Renal pelvis (tissue), 12 donors: ENCODE results near the gene DSE. TPM values are rescaled to one million over a fixed set of nuclear protein-coding genes. Genes with fewer than 3 reads are reported as not detected.
"Not testable (repeated sequence)": the region's sequence is repeated elsewhere in the genome, so short reads cannot be mapped to it uniquely, and the experiment has no call there.

Experiments used
- DNase-seq: peaks from one replicate; pipeline ENCODE4 v3.0.0-alpha.2; 2013
- long read RNA-seq, 16 experiments: transcript quantifications; one replicate each; lab custom pipeline, GENCODE V29; 2026
- polyA plus RNA-seq, 3 donors: library from polyadenylated mRNA; unstranded; fragments of 120-200 nt; gene quantifications; one replicate each; pipeline ENCODE4 v1.2.1, GENCODE V29; 2013; ENCODE audit not compliant: insufficient read length in 3 of 3

Gene DSE
- 10 to 100 TPM; 37.3 to 40.9 (median 38.7) TPM for polyA plus RNA-seq
- long read RNA-seq, donor 1, full-length matches to known transcripts = 4 of 4 reads
- long read RNA-seq, donor 1, partial matches to known transcripts = 0 of 4 reads
- long read RNA-seq, donor 1, other reads (novel, unspliced or antisense) = 0 of 4 reads
- long read RNA-seq, donor 2, full-length matches to known transcripts = 3 of 3 reads
- long read RNA-seq, donor 2, partial matches to known transcripts = 0 of 3 reads
- long read RNA-seq, donor 2, other reads (novel, unspliced or antisense) = 0 of 3 reads
- long read RNA-seq, donor 3, full-length matches to known transcripts = 3 of 3 reads
- long read RNA-seq, donor 3, partial matches to known transcripts = 0 of 3 reads
- long read RNA-seq, donor 3, other reads (novel, unspliced or antisense) = 0 of 3 reads
- long read RNA-seq, donor 4, full-length matches to known transcripts = 4 of 10 reads
- long read RNA-seq, donor 4, partial matches to known transcripts = 6 of 10 reads
- long read RNA-seq, donor 4, other reads (novel, unspliced or antisense) = 0 of 10 reads
- long read RNA-seq, donor 5, full-length matches to known transcripts = 2 of 2 reads
- long read RNA-seq, donor 5, partial matches to known transcripts = 0 of 2 reads
- long read RNA-seq, donor 5, other reads (novel, unspliced or antisense) = 0 of 2 reads
- long read RNA-seq, donor 6, full-length matches to known transcripts = 4 of 4 reads
- long read RNA-seq, donor 6, partial matches to known transcripts = 0 of 4 reads
- long read RNA-seq, donor 6, other reads (novel, unspliced or antisense) = 0 of 4 reads
- long read RNA-seq, donor 7, full-length matches to known transcripts = 7 of 7 reads
- long read RNA-seq, donor 7, partial matches to known transcripts = 0 of 7 reads
- long read RNA-seq, donor 7, other reads (novel, unspliced or antisense) = 0 of 7 reads
- long read RNA-seq, donor 8, full-length matches to known transcripts = 5 of 5 reads
- long read RNA-seq, donor 8, partial matches to known transcripts = 0 of 5 reads
- long read RNA-seq, donor 8, other reads (novel, unspliced or antisense) = 0 of 5 reads
- long read RNA-seq, donor 9, full-length matches to known transcripts = 9 of 17 reads
- long read RNA-seq, donor 9, partial matches to known transcripts = 8 of 17 reads
- long read RNA-seq, donor 9, other reads (novel, unspliced or antisense) = 0 of 17 reads
- long read RNA-seq, donor 10, full-length matches to known transcripts = 5 of 12 reads
- long read RNA-seq, donor 10, partial matches to known transcripts = 7 of 12 reads
- long read RNA-seq, donor 10, other reads (novel, unspliced or antisense) = 0 of 12 reads
- long read RNA-seq, donor 11, full-length matches to known transcripts = 3 of 10 reads
- long read RNA-seq, donor 11, partial matches to known transcripts = 7 of 10 reads
- long read RNA-seq, donor 11, other reads (novel, unspliced or antisense) = 0 of 10 reads
- long read RNA-seq, donor 12, full-length matches to known transcripts = 5 of 11 reads
- long read RNA-seq, donor 12, partial matches to known transcripts = 6 of 11 reads
- long read RNA-seq, donor 12, other reads (novel, unspliced or antisense) = 0 of 11 reads
- long read RNA-seq, donor 13, partial matches to known transcripts = 8 of 8 reads
- long read RNA-seq, donor 13, other reads (novel, unspliced or antisense) = 0 of 8 reads
- long read RNA-seq, donor 14, full-length matches to known transcripts = 8 of 26 reads
- long read RNA-seq, donor 14, partial matches to known transcripts = 18 of 26 reads
- long read RNA-seq, donor 14, other reads (novel, unspliced or antisense) = 0 of 26 reads
- long read RNA-seq, donor 15, full-length matches to known transcripts = 6 of 11 reads
- long read RNA-seq, donor 15, partial matches to known transcripts = 5 of 11 reads
- long read RNA-seq, donor 15, other reads (novel, unspliced or antisense) = 0 of 11 reads
- long read RNA-seq, donor 16, full-length matches to known transcripts = 6 of 6 reads
- long read RNA-seq, donor 16, partial matches to known transcripts = 0 of 6 reads
- long read RNA-seq, donor 16, other reads (novel, unspliced or antisense) = 0 of 6 reads

DNA sequence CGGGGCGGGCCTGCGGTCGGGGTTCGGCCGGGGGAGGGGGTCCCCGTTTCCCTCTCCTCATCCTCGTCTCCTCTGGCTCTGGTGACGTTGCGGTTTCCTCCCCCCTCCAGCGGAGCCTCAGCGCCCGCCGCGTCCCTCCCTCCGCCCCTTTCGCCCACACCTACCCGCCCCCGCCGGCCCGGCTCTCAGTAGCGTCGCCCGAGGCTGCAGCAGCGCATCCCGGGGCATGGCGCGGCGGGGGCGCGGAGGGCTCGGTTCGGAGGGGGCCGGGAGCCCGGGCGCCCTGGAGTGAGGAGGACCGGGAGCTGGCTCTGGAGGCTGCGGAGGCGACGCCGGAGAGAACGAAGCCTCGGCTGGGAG is at the start of gene DSE:
Gene DSE, plus strand, starts transcription at position 188 of the 360 bp plus-strand sequence. CDS start 28,304 bp downstream, outside the sequence.
- DNase-seq = peak; percentile 83

DNA sequence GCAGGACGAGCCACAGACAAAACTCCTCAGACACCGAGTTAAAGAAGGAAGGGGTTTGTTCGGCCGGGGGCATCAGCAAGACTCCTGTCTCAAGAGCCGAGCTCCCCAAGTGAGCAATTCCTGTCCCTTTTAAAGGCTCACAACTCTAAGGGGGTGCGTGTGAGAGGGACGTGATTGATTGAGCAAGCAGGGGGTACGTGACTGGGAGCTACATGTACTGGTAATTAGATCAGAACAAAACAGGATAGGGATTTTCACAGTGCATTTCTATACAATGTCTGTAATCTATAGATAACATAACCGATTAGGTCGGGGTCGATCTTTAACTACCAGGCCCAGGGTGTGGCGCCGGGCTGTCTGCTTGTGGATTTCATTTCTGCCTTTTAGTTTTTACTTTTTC is 48.8 kb upstream of the DSE start:
- not testable (repeated sequence) for DNase-seq

DNA sequence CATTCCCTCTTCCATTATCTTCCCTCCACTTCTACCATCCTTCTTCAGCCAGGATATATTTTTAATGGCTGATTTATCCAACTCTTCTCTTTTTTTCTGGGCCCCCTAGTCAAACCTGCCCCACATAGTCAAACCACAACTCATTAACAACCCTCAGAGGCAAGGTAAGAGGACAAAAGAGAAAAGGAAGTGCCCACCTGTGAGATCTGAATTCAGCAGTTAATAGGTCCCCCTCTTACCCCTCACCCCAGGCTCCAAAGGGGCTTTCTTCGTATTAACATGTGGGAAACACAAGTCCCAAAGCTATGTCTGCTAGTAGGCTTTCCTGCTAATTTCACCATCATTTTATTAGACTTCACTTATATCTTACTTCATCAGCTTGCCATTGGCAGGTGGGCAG is 46.9 kb upstream of the DSE start:
- DNase-seq = no peak

DNA sequence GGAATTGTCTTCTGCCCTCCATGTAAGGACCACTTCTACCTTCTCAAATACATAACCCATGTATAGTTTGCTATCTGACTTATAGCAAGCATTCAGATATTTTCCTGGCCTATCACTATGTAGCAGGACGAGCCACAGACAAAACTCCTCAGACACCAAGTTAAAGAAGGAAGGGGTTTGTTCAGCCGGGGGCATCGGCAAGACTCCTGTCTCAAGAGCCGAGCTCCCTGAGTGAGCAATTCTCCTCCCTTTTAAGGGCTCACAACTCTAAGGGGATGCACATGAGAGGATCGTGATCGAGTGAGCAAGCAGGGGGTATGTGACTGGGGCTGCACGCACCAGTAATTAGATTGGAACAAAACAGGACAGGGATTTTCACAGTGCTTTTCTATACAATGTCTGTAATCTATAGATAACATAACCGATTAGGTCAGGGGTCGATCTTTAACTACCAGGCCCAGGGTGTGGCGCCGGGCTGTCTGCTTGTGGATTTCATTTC is 45.1 kb upstream of the DSE start:
- not testable (repeated sequence) for DNase-seq

DNA sequence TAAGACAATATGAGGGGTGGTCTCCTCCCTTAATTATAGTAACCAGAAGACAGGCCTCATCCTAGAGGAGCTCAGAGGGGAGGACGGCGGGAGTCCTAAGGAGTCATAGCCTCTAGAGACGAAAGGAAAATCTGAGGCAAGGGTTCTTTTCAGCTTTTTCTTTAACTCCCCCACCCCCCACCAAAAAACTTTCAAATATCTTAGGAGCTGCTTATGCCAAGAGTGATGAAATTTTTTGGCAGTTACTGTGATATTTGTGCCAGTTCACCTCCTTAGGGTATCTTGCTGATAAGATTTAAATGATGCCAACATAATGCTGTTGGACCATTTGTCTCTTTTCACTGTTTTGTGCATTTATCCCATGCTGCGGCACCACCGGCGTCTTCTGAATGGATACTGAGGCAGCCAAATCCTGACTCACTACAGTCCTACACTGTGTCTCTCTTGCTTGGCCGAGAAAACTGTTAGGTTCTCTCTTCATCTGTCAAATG is 44.5 kb upstream of the DSE start:
- no peak for DNase-seq

DNA sequence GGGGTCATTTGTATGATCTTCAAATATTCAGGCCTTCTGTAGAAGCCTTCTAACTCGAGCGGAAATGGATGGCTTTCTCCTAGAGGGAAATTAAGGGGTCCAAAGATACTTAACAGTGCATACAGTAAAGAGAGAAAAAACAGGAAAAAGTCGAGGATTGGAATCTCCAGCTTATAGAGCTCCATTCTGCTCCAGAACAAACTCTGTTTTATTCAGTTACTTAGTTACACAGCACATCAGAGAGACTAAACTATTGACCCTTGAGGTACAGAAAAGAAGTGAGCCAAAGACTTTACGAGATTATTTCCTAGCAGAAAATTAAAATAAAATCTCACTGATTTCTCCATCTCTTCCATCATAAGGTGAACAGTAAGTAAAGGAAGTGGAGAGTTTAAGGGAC is 43.8 kb upstream of the DSE start:
- no peak for DNase-seq

DNA sequence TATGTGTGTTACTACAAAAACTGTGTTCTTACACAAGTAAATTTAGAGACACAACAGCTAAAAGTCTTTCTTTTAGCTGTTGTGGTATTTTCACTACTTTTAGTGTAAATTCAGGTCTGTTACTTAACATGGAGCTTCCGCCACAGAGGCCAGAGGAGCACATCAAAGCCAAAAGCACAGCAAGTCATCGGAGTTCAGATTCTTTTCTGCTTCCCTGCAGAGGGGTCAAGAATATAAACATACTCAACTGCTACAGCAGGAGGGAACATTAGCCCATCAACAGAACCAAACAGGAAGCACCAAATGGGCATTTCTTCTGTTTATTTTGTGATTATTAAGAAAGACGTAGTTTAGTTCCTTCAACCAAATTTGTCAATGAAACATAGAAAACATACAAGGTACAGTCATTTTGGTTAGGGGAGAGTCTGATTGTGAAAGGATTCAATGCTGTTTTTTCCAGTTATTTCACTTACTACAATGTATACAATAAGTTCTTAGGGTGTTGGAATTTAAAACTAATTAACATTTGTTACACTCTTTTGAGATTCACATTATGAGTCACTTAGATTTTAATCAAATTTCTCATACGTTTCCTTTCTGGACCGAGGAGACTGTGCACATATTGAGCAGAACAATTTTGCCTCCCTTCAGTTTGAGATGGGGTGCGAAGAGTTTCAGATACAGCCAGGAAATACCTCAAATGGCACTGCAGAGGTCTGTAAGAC is 42.8 kb upstream of the DSE start:
- no peak for DNase-seq

DNA sequence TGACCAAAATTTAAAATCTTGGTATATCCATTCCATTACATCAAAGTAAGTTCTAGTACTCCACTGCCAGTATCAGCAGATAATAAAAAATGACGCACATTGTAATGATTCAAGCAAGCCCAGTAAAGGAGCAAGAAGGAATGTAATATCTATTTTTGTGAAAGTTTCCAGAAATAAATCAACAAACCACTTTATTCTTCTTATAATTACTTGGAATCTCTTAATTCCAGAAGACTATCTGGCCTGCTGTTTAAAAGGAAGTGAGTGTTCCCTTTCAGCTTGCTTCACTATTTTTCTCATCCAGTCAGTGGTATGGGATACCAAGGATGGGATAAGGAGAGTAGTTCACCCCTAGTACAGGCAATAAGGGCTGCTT is 42.2 kb upstream of the DSE start:
- no peak for DNase-seq

DNA sequence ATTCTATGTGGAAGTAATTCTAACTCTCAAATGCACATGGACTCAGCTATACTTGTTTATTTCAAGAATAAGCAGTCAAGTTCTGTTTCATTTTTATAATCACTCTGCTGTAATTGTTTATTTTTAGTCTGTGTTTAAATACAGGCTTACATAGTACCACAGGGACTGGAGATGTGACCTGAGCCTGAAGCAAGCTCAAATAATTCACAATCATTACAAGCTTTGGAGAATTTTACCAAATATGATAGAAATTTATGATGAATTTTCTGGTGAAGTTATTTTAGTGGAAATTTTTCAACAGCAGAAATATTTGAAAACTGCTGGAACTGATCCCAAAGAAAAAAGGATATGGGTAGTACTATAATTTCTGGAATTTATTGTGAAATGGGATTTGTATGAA is 41.6 kb upstream of the DSE start:
- DNase-seq = no peak

DNA sequence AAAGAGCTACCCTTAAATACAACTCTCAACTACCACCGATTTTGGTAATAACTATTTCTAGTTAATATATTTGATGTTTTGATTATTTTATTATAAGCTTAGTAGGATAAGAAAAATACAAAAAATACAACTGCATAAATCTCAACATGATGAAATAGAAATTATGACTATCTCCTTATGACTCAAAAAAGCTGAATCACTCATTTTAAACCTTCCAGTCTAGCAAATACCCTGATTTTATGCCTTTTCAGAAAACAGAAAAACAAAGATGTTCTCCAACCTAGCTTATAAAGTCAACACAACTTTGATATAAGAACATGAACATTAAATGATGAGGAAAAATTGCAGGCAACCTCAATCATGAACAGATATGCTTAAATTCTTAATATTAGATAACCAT is 40.2 kb upstream of the DSE start:
- no peak for DNase-seq

DNA sequence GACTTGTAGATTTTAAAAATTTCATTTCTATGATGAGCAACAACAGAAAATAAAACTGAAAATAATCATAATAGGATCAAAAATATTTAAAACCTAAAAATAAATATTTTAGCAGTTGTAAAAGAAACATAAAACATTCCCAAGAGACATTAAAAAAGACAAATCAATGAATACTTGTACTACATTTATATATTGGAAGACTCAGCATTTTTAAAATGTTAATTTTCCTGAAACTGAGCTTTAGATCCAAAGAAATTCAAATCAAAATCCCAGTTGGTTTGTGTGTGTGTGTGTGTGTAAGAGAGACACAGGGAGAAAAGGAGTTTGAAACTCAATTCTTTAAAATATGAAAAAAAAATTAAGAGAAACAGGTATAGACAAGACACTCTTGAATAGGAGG is 38.7 kb upstream of the DSE start:
- no peak for DNase-seq

DNA sequence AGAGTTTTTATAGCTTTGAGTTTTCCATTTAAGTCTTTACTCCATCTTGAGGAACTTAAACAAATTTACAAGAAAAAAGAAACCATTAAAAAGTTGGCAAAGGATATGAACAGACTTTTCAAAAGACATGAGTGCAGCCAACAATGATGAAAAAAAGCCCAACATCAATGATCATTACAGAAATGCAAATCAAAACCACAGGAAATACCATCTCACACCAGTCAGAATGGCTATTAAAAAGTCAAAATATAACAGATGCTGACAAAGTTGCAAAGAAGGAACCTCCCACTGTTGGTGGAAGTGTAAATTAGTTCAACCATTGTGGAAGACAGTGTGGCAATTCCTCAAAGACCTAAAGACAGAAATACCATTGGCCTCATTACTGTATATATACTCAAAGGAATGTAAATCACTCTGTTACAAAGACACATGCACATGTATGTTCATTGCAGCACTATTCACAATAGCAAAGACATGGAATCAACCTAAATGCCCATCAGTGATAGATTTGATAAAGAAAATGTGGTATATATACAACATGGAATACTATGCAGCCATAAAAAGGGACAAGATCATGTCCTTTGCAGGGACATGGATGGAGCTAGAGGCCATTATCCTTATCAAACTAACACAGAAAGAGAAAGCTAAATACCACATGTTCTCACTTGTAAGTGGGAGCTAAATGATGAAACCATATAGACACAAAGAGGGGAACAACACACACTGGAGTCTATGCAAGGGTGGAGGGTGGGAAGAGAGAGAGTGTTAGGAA is 35.9 kb upstream of the DSE start:
- DNase-seq = not testable (repeated sequence)

DNA sequence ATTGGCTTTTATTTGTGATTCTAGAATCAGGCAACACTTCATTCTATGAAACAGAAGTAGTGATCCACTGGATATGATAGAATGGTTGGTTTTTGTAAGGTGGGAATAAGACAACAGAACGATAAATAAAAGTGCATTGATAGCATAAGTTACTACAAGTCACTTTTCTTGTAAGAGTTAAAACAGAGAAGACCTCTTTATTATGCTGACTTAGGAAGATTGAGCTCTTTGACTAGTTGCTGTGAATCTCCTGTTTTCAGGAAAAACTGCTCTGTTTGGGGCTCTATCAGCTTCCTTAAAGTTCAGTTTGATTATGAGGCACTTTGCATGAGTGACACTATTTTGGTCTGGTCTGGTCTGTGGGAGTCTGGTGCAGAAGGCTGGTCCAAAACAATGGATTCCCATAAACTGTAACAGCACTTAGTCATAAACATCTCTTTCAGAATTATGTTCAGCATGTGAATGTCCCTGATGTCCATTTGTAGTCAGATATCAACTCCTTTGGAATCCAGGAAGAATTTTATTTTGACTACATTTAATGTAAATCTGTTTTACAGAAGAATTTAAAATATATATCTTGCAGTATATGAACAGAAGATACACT is 35.0 kb upstream of the DSE start:
- DNase-seq = no peak

DNA sequence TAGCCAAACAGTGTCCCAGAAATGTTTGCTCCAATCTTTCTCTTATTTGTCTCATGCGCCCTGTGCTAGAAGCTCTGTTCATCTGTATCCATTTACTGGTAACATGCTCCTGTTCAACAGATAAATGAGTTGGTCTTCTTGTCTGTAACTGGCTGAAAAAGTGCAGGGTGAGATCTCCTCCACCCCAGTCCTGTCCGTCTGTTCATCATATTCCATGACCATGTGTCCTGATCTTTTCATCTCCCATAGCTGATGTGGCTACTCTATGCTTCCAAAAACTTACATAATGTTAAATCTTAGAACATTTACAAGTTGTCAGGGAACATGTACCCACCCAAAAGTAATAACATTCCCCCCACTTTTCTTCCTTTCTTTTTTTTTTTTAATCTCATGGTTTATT is 31.8 kb upstream of the DSE start:
- DNase-seq = no peak

DNA sequence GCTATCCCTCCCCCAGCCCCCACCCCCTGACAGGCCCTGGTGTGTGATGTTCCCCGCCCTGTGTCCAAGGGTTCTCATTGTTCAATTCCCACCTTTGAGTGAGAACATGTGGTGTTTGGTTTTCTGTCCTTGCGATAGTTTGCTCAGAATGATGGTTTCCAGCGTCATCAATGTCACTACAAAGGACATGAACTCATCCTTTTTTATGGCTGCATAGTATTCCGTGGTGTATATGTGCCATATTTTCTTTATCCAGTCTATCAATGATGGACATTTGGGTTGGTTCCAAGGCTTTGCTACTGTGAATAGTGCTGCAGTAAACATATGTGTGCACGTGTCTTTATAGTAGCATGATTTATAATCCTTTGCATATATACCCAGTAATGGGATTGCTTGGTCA is 30.1 kb upstream of the DSE start:
- DNase-seq = not testable (repeated sequence)

DNA sequence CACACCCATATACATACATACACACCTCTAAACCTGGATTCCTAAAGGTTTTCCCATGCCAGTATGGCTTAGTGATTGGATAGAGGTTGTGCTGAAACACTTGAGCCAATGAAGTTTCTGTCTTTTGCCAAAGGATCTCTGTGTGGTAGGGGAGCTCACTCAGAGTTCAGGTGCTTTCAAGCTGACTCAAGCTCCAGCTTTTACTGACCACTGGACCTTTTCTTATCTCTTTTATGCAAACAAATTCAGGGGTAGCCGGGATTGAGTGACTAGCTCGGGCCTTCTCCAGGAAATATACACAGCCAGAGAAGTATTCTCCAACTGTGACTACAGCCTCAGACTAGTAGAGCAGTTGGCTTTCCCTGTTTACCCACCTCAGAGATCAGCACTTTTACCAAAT is 21.5 kb upstream of the DSE start:
- no peak for DNase-seq

DNA sequence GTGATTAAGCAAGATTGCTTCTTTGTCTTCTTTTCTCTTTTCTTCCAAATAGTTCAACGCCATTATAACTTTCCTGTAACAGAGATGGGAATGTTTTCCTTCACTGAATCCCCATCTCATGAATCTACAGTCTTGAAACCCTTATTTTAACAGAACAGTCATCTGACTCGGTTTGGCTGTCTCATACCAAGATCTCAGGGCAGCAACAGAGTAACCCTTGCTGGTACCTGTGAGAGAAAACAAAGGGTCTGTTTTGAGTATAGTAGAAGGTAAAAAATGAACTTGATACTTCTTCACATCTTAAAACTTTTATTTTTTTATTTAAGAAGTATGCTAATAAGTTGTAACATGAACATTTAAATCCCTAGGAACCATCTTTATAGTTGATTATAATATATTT is 19.6 kb upstream of the DSE start:
- no peak for DNase-seq
